Measurements from ENCODE around the gene FUT2.
"Not testable (repeated sequence)": the region's sequence is repeated elsewhere in the genome, so short reads cannot be mapped to it uniquely, and the experiment has no call there.

FUT2 gene

DNA sequence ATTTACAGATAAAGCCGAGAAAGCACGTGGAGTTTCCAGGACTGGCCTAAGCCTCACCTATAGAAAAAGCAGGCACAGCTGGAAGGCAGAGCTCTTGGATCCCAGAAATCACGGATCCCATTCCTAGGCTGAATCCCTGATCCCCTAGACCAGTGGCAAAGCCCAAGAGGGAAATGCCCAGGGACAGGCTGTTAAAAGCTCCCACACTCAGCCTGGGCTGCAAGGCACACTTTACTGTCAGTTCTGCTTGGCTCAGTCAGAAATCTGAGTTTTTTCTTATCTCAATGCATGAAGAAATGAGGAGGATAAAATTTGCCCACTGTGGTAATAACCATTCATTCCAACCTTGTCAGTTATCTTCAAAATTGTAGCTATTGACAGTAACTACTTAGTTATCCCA lies 8.0 kb upstream of the FUT2 start:
- H3K9ac ChIP-seq (ENCODE audit: low read depth, low read length), result no peak overlapping the region
- no peaks in the 10 kb centered on the region for H3K4me1 ChIP-seq (ENCODE audit: insufficient read depth, low read length)
- no peak overlapping the region for H3K4me3 ChIP-seq (ENCODE audit: low read depth in 1 of 2, low read length in 2 of 2)
- no peaks in the 10 kb centered on the region for H3K36me3 ChIP-seq (ENCODE audit: insufficient read depth, low read length)
- TF ChIP-seq, protein P1, sequence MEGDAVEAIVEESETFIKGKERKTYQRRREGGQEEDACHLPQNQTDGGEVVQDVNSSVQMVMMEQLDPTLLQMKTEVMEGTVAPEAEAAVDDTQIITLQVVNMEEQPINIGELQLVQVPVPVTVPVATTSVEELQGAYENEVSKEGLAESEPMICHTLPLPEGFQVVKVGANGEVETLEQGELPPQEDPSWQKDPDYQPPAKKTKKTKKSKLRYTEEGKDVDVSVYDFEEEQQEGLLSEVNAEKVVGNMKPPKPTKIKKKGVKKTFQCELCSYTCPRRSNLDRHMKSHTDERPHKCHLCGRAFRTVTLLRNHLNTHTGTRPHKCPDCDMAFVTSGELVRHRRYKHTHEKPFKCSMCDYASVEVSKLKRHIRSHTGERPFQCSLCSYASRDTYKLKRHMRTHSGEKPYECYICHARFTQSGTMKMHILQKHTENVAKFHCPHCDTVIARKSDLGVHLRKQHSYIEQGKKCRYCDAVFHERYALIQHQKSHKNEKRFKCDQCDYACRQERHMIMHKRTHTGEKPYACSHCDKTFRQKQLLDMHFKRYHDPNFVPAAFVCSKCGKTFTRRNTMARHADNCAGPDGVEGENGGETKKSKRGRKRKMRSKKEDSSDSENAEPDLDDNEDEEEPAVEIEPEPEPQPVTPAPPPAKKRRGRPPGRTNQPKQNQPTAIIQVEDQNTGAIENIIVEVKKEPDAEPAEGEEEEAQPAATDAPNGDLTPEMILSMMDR (IDR thresholded peaks at IDR 0.05; ENCODE audit: borderline replicate concordance, extremely low read depth, low read length, poor library complexity, severe bottlenecking), result no peak
- TF ChIP-seq EZH2 (IDR thresholded peaks at IDR 0.05; ENCODE audit: borderline replicate concordance, low read depth, low read length, severe bottlenecking), result no peak
- H4K20me1 ChIP-seq (ENCODE audit: insufficient read depth, low read length), result no peaks in the 10 kb centered on the region
- H3K27me3 ChIP-seq (ENCODE audit: insufficient read depth, low read length, poor library complexity), result no peaks in the 10 kb centered on the region
- H2AFZ ChIP-seq (ENCODE audit: low read depth, low read length), result no peak overlapping the region
- no peaks in the 10 kb centered on the region for H3K79me2 ChIP-seq (ENCODE audit: insufficient read depth, low read length)
- no peaks in the 10 kb centered on the region for H3K9me3 ChIP-seq (ENCODE audit: insufficient read depth, low read length, severe bottlenecking)
- DNase-seq (no peak), ATAC-seq (ENCODE audit: insufficient read depth, low read depth) (no peak)
- H3K4me2 ChIP-seq (ENCODE audit: insufficient read depth, low read length), result no peak overlapping the region
- no peak overlapping the region for H3K27ac ChIP-seq (ENCODE audit: low read length)

GRCh38 chr19:48689449-48689848 lies 6.3 kb upstream of the FUT2 start:
- H3K36me3 ChIP-seq (ENCODE audit: insufficient read depth, low read length), result no peaks in the 10 kb centered on the region
- ATAC-seq (ENCODE audit: insufficient read depth, low read depth), result no peak
- no peak overlapping the region for H3K4me2 ChIP-seq (ENCODE audit: insufficient read depth, low read length)
- no peaks in the 10 kb centered on the region for H3K9me3 ChIP-seq (ENCODE audit: insufficient read depth, low read length, severe bottlenecking)
- H3K4me3 ChIP-seq (ENCODE audit: low read depth in 1 of 2, low read length in 2 of 2), result no peak overlapping the region
- H3K79me2 ChIP-seq (ENCODE audit: insufficient read depth, low read length), result no peaks in the 10 kb centered on the region
- DNase-seq, result no peak
- TF ChIP-seq, protein P1 (IDR thresholded peaks at IDR 0.05; ENCODE audit: borderline replicate concordance, extremely low read depth, low read length, poor library complexity, severe bottlenecking), result no peak
- no peak for TF ChIP-seq EZH2 (IDR thresholded peaks at IDR 0.05; ENCODE audit: borderline replicate concordance, low read depth, low read length, severe bottlenecking)
- no peak overlapping the region for H2AFZ ChIP-seq (ENCODE audit: low read depth, low read length)
- H3K27me3 ChIP-seq (ENCODE audit: insufficient read depth, low read length, poor library complexity), result no peaks in the 10 kb centered on the region
- H3K27ac ChIP-seq (ENCODE audit: low read length), result no peak overlapping the region
- no peaks in the 10 kb centered on the region for H3K4me1 ChIP-seq (ENCODE audit: insufficient read depth, low read length)
- H3K9ac ChIP-seq (ENCODE audit: low read depth, low read length), result no peak overlapping the region
- no peaks in the 10 kb centered on the region for H4K20me1 ChIP-seq (ENCODE audit: insufficient read depth, low read length)

GRCh38 chr19:48693629-48694028 lies 2.1 kb upstream of the FUT2 start:
- H3K9me3 ChIP-seq (ENCODE audit: insufficient read depth, low read length, severe bottlenecking); H3K79me2 ChIP-seq (ENCODE audit: insufficient read depth, low read length); H3K36me3 ChIP-seq (ENCODE audit: insufficient read depth, low read length); ATAC-seq (ENCODE audit: insufficient read depth, low read depth); DNase-seq; H3K4me2 ChIP-seq (ENCODE audit: insufficient read depth, low read length); H2AFZ ChIP-seq (ENCODE audit: low read depth, low read length); H3K9ac ChIP-seq (ENCODE audit: low read depth, low read length); H3K4me3 ChIP-seq (ENCODE audit: low read depth in 1 of 2, low read length in 2 of 2); H3K4me1 ChIP-seq (ENCODE audit: insufficient read depth, low read length); H4K20me1 ChIP-seq (ENCODE audit: insufficient read depth, low read length); H3K27ac ChIP-seq (ENCODE audit: low read length); H3K27me3 ChIP-seq (ENCODE audit: insufficient read depth, low read length, poor library complexity): not testable (repeated sequence)

DNA sequence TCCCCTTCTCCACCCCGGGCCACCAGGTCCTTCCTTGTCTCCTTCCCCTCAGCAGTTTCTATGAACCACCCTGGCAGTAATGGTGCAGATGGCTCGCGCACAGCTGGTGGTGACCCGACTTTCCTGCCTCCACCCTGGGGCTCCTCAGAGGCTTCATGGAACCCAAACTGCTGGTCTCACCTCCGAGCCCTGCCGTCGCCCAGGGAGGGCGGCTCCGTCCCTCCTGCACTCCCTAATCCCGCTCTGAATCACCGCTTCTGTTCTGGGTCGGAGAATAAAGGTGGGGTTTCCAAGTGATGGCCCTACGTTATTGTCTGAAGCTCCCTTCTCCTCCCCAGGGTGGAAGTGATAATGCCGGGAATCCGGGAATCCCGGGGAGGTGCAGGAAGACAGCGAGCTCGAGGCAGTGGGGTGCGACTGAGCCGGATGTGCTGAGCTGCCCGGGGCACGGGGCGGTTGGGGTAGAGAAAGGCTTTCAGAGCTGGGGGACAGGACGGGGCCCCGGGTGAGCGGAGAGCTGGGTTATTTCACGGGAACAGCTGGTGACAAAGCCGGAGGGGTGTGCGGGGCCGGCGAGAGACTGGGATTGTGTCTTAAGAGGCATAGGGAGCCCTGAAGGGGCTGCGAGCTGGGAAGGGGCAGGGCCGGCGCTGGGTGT lies 711 bp downstream of the FUT2 start:
- no peaks in the 10 kb centered on the region for H3K79me2 ChIP-seq (ENCODE audit: insufficient read depth, low read length)
- DNase-seq (no peak), ATAC-seq (ENCODE audit: insufficient read depth, low read depth) (no peak)
- H3K36me3 ChIP-seq (ENCODE audit: insufficient read depth, low read length), result no peaks in the 10 kb centered on the region
- TF ChIP-seq EZH2 (IDR thresholded peaks at IDR 0.05; ENCODE audit: borderline replicate concordance, low read depth, low read length, severe bottlenecking), result no peak
- TF ChIP-seq, protein P1 (IDR thresholded peaks at IDR 0.05; ENCODE audit: borderline replicate concordance, extremely low read depth, low read length, poor library complexity, severe bottlenecking), result no peak
- no peaks in the 10 kb centered on the region for H3K4me1 ChIP-seq (ENCODE audit: insufficient read depth, low read length)
- H3K4me3 ChIP-seq (ENCODE audit: low read depth in 1 of 2, low read length in 2 of 2), result no peak overlapping the region
- H3K9me3 ChIP-seq (ENCODE audit: insufficient read depth, low read length, severe bottlenecking), result no peaks in the 10 kb centered on the region
- H3K9ac ChIP-seq (ENCODE audit: low read depth, low read length), result no peak overlapping the region
- H2AFZ ChIP-seq (ENCODE audit: low read depth, low read length), result no peak overlapping the region
- H4K20me1 ChIP-seq (ENCODE audit: insufficient read depth, low read length), result no peaks in the 10 kb centered on the region
- no peak overlapping the region for H3K27ac ChIP-seq (ENCODE audit: low read length)
- no peaks in the 10 kb centered on the region for H3K27me3 ChIP-seq (ENCODE audit: insufficient read depth, low read length, poor library complexity)
- no peak overlapping the region for H3K4me2 ChIP-seq (ENCODE audit: insufficient read depth, low read length)
